HUES6 (cell line): ENCODE results near the gene HELLS.
"Not testable (repeated sequence)": the region's sequence is repeated elsewhere in the genome, so short reads cannot be mapped to it uniquely, and the experiment has no call there.

Source experiments
- H3K27ac ChIP-seq: 2 replicates; pipeline ENCODE4 v1.7.0; 2013; ENCODE audit warnings: low read depth, mild to moderate bottlenecking, low read length, inconsistent platforms
- H3K27me3 ChIP-seq: 2 replicates; pipeline ENCODE4 v1.6.1; 2013; ENCODE audit warnings: low read length; ENCODE audit not compliant: control insufficient read depth, insufficient read depth
- H3K36me3 ChIP-seq: 2 replicates; pipeline ENCODE4 v1.6.1; 2013; ENCODE audit warnings: low read length; ENCODE audit not compliant: control insufficient read depth, insufficient read depth
- H3K4me1 ChIP-seq: 2 replicates; pipeline ENCODE4 v1.6.1; 2013; ENCODE audit warnings: low read length; ENCODE audit not compliant: control insufficient read depth, insufficient read depth
- H3K4me3 ChIP-seq: 2 replicates; pipeline ENCODE4 v1.5.1; 2013; ENCODE audit warnings: low read depth, low read length
- H3K9ac ChIP-seq: one replicate; pipeline ENCODE4 v1.6.1; 2013; ENCODE audit warnings: mild to moderate bottlenecking, low read length
- H3K9me3 ChIP-seq: 2 replicates; pipeline ENCODE4 v1.6.1; 2013; ENCODE audit warnings: low read depth, low read length; ENCODE audit not compliant: control insufficient read depth, insufficient read depth

HELLS gene

DNA sequence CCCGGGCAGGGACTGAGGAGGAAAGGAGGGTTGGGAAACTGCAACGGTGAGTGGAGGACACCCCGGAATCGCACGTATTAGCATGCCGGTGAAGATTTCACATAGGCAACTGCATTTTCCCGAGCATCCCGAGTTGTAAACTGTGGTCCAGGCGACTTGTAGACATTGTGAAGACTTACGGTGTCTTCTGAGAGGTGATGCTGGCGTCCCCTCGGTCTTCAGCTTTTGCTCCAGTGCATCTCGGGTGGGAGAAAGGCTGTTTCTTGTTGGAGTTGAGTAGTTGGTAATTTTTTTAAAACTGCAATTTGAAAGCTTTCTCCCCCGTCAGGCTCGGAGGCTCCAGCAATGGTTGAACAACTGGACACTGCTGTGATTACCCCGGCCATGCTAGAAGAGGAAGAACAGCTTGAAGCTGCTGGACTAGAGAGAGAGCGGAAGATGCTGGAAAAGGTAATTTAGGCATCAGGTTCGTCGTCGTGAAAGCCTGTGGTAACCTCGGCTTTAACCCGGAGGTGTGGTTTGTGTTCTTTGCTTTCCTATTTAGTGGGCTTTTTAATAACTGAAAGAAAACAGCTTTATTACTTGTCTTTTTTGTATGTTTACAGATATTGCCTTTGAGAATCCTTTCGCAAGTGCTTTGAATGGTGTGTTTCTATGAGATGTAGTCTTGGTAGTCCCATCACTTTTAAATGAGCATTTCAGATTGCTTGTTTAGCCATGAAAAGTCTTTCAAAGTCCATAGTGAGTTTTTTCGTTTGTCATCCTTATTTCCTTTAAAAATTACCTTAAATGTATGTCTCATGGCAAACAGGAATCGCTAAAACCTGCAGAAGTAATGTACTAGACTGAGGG, 687 bp downstream of the HELLS start:
- Histone ChIP-seq H3K27ac (peak overlapping the region; percentile 95), H3K9me3 (no peaks in the 10 kb centered on the region), H3K36me3 (peaks cover 35% of the 10 kb centered on the region), H3K4me3 (peak overlapping the region; percentile 93), H3K9ac (peak overlapping the region; percentile 100), H3K4me1 (peaks cover 20% of the 10 kb centered on the region), H3K27me3 (no peaks in the 10 kb centered on the region)

DNA sequence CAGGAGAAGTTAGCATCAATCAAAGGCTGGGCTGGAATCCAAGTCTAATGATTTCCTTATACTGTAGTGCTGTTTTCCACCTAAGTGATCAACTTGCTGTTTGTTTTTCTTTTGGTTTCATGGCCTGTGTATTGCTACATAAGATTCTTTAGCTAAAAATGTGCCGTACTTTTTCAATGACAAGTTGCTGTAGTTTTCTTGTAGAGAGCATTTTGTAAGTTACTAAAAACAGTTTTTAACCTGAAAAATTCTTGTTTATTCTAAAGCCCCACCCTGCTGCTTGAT, 1.3 kb downstream of the HELLS start:
- Histone ChIP-seq H3K4me1 (peaks cover 20% of the 10 kb centered on the region), H3K27ac (peak overlapping the region; percentile 27; the same call in 1 of the 2 replicates), H3K9ac (peak overlapping the region; percentile 100), H3K36me3 (peaks cover 40% of the 10 kb centered on the region), H3K9me3 (no peaks in the 10 kb centered on the region), H3K27me3 (no peaks in the 10 kb centered on the region), H3K4me3 (peak overlapping the region; percentile 93)

DNA sequence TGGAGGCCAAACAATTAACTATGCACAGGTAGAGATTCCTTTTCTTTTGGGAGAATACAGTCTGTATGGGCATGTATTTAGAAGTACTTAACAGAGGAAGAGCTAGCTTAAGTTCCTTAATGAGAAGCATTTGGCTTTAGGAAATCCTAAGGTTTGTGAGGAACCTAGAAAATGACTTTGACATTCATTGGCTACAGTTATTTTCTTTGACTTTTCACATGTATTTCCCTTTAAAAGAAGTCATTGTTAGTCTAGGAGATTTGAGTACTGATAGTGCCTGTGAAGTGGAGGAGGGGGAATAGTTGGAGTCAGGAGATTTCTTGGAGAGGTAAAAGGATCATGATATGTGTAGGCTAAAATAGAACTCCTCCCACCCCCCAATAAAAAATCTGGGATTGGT, 3.6 kb downstream of the HELLS start:
- peak overlapping the region; percentile 93 for H3K4me3 ChIP-seq
- no peak overlapping the region for H3K9ac ChIP-seq
- H3K9me3 ChIP-seq, result no peaks in the 10 kb centered on the region
- H3K27ac ChIP-seq, result peak overlapping the region; percentile 11; the same call in 1 of the 2 replicates
- peaks cover 17% of the 10 kb centered on the region for H3K4me1 ChIP-seq
- H3K27me3 ChIP-seq, result no peaks in the 10 kb centered on the region
- peaks cover 62% of the 10 kb centered on the region for H3K36me3 ChIP-seq

DNA sequence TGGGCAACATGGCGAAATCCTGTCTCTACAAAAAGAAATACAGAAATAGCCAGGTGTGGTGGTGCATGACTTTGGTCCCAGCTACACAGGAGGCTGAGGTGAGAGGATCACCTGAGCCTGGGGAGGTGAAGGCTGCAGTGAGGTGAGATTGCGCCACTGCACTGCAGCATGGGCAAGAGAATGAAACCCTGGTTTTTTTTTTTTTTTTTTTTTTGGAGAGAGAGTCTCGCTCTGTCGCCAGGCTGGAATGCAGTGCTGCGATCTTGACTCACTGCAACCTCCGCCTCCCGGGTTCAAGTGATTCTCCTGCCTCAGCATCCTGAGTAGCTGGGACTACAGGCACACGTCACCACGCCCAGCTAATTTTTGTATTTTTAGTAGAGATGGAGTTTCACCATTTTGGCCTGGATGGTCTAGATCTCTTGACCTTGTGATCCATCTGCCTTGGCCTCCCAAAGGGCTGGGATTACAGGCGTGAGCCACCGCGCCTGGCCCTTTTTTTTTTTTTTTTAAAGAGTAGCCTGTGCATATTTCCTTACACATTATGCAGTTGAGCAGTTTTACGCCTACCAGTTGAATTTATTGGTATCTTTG, 22.2 kb downstream of the HELLS start:
- H3K36me3 ChIP-seq, result peaks cover 99% of the 10 kb centered on the region
- not testable (repeated sequence) for H3K27me3 ChIP-seq, H3K9me3 ChIP-seq, H3K4me3 ChIP-seq, H3K9ac ChIP-seq, H3K4me1 ChIP-seq, H3K27ac ChIP-seq

DNA sequence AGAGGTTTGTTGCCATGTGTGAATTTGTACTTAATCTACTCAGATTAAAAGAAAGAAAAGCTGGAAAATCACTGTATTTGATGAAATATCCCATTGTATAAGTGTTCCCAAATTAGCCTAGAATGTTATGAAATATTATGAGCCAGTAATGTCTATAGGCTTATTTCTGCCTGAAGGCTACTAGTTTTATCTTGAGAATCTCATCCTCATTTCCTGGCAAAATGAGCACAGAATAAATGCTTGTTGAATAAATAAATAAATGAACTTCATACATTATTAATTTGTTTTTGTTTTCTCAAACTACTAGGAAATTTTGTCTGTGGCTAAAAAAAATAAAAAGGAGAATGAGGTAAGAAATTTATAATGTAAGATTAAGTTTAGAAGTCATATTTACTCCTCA, 25.5 kb downstream of the HELLS start:
- H3K36me3 ChIP-seq, result peaks cover 98% of the 10 kb centered on the region
- H3K9me3 ChIP-seq, result no peaks in the 10 kb centered on the region
- no peaks in the 10 kb centered on the region for H3K27me3 ChIP-seq
- no peaks in the 10 kb centered on the region for H3K4me1 ChIP-seq
- H3K9ac ChIP-seq, result no peak overlapping the region
- H3K27ac ChIP-seq, result no peak overlapping the region
- H3K4me3 ChIP-seq, result no peak overlapping the region

DNA sequence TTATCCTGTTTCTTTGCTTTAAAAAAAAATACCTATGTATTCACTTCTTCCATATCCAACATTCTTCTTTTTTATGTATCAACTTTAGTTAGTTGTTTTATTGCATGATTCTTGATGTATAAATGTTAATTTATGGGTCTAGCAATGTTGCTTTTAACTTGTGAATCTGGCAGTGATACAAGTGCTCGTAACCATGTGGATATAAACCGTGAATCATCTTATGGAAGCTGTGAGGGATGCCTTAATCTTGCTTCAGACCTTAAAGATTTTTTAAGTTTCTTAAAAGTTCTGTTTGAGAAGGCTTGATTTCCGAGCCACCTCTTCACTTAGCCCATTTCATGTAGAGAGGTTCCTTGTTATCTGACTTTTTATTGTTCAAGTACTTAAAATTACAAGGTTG, 25.9 kb downstream of the HELLS start:
- no peak overlapping the region for H3K27ac ChIP-seq
- H3K4me1 ChIP-seq, result no peaks in the 10 kb centered on the region
- no peaks in the 10 kb centered on the region for H3K9me3 ChIP-seq
- H3K27me3 ChIP-seq, result no peaks in the 10 kb centered on the region
- no peak overlapping the region for H3K4me3 ChIP-seq
- H3K9ac ChIP-seq, result no peak overlapping the region
- peaks cover 97% of the 10 kb centered on the region for H3K36me3 ChIP-seq

DNA sequence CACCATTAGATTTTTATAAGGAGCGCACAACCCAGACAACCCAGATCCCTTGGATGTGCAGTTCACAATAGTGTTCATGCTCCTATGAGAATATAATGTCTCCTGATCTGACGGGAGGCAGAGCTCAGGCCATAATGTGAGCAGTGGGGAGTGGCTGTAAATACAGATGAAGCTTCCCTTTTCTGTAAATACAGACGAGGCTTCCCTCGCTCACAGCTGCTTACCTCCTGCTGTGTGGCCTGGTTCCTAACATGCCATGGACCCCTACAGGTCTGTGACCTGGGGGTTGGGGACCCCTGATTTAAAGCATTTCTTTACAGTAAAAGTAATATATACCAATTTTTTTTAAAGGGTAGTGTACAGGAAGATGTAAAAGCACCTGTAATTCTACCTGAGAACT, 33.2 kb downstream of the HELLS start:
- Histone ChIP-seq H3K27me3 (no peaks in the 10 kb centered on the region), H3K4me1 (no peaks in the 10 kb centered on the region), H3K36me3 (peaks cover 88% of the 10 kb centered on the region), H3K4me3 (no peak overlapping the region), H3K9ac (no peak overlapping the region), H3K27ac (no peak overlapping the region), H3K9me3 (no peaks in the 10 kb centered on the region)

DNA sequence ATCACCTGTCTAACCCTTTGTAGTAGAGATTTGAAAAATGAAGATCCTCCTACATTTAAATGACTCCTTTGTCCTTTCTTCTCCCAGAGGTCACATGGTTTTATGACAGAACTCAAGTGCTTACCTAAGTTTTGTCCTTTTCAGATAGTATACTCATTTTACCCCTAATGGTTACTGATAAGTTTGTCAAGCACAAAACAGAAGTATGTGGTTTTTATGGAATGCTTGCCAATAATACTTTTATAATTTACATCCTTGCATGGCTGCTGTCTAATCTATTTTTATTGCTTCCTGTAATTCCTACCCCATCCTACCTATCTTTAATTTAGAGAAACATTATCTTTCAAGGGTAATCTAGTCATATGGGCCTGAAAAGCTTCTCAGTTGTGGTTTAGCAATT, 37.5 kb downstream of the HELLS start:
- Histone ChIP-seq H3K36me3 (peaks cover 87% of the 10 kb centered on the region), H3K4me1 (no peaks in the 10 kb centered on the region), H3K27me3 (no peaks in the 10 kb centered on the region), H3K9me3 (no peaks in the 10 kb centered on the region), H3K27ac (no peak overlapping the region), H3K4me3 (no peak overlapping the region), H3K9ac (no peak overlapping the region)

DNA sequence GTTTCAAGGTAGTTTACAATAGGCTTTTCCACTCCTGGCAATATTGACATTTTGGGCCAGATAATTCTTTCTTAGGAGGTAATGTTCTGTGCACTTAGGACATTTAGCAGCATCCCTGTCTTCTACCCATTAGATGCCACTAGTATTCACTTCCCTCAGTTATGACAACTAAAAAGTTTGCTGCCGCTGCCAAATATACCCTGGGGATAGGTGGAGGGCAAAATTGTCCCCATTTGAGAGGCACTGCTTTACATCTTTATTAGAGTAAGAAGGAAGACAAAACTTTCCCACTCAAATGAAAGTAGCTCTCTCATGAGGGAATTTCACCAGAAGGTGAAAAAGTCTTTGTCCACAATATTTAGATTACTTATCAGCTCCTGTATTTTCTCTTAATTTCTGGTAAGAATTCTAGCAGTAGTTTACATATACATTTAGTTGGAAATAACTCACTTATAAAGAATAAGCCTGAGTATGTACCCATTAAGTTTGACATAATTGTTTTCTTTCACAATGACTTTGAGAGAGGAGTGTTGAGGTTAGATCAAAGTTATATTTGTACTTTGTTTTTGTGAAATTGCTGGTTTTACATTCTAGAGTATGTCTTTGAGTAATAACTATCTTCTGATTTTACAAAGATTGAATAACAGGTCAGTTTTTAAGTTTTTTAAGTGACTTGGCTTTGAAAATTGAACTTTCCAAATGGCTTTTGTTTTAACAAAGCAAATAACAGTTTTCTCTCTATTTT, 46.0 kb downstream of the HELLS start:
- H3K4me3 ChIP-seq, result no peak overlapping the region
- no peak overlapping the region for H3K9ac ChIP-seq
- no peak overlapping the region for H3K27ac ChIP-seq
- H3K36me3 ChIP-seq, result peaks cover 98% of the 10 kb centered on the region
- no peaks in the 10 kb centered on the region for H3K27me3 ChIP-seq
- H3K9me3 ChIP-seq, result no peaks in the 10 kb centered on the region
- H3K4me1 ChIP-seq, result no peaks in the 10 kb centered on the region

DNA sequence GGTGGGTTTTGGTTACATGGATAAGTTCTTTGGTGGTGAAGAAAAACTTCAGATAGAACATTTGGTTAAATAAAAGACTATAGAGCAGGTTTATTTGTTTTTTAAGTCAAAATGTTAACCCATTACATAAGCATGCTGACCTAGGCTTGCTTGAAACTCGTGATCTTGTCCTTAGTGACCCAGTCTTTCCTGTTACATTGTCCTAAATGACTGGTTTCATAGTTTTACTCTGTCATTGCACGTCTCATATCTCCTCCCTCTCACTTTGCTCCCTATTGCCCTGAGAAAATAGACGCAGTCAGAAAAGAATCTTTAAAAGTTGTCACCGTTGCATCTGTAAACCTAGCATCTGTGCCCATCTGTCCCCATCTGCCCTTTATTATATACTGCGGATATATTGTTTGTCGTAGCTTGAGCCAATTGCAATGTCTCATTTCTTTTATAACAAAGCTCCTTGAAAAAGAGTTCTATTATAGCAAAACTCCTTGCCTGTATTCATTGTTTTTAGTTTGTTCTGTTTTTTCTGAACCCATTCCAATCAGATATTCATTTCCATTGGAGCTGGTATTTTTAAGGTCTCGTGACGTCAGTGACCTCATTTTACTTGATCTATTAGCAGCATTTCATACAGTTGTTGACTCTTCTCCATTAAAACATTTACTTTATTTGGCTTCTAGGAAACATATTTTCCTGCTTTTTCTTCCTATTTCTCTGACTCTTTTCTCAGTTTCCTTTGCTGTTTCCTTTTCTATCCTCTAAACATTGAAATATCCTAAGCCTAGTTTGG, 57.3 kb downstream of the HELLS start:
- Histone ChIP-seq H3K4me3 (no peak overlapping the region), H3K4me1 (no peaks in the 10 kb centered on the region), H3K27me3 (no peaks in the 10 kb centered on the region), H3K36me3 (peaks cover 98% of the 10 kb centered on the region), H3K9me3 (no peaks in the 10 kb centered on the region), H3K27ac (no peak overlapping the region), H3K9ac (no peak overlapping the region)
